NCI-H2171 (cell line): Measurements from ENCODE around the gene DNHD1.
A peak's percentile ranks its signal among the peaks of the same experiment; 100 is the strongest.

ENCODE experiments used
- DNase-seq: peaks from one replicate; lab custom pipeline; 2025; lab: John Stamatoyannopoulos, UW

DNHD1 gene

DNA sequence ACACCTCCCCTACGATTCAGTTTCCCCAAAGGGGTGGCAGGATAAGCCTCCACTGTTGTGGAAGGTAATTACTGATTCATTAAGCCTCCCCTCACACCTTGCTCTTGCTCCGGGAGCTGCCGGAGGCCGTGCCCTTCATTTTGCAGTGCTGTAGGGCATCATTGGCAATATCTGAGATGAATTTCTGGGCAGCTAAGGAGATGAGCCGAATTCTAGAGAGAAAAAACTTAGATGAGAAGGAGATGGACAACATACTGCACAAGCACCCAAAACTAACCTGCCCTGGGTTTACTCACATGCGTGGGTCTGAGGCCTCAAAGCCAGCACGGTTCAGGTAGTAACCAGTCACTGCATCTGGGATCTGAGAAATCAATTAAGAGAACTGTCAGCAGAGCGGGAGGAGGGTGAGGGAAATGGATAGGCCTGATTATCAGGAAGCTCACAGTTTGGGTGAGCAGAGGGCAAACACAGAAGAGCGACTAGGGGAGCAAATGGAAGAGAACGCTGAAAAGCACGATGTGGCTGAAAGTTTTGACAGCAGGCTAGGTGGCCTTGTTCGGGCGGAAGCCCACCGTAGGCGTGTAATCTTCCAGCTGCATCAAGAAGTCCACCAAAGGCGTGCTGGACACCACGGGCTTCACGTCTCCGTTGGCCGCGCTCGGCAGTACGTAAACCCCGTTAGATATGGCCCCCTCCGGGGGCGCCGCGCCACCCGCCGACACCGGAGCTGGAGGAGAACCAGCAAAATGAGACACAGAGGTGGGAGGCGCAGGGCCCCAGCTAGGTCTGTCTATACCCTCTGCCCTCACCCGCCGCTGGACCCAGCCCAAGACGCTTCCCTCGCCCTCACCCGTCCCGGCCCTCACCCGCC lies 114.2 kb downstream of the DNHD1 start:
- DNase-seq = no peak

DNA sequence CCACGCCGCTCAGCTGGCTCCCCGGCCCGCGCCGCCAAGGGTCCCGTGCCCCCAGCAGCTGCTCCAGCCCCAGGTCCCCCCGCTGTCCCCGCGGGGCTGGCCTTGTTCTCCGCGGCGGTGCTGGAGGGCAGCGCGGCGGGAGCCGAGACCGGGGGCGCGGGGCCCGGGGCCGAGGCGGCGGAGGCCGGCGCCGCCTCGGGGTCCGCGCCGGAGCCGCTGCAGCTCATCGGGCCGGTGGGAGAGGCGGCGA lies 114.8 kb downstream of the DNHD1 start:
- DNase-seq = no peak

DNA sequence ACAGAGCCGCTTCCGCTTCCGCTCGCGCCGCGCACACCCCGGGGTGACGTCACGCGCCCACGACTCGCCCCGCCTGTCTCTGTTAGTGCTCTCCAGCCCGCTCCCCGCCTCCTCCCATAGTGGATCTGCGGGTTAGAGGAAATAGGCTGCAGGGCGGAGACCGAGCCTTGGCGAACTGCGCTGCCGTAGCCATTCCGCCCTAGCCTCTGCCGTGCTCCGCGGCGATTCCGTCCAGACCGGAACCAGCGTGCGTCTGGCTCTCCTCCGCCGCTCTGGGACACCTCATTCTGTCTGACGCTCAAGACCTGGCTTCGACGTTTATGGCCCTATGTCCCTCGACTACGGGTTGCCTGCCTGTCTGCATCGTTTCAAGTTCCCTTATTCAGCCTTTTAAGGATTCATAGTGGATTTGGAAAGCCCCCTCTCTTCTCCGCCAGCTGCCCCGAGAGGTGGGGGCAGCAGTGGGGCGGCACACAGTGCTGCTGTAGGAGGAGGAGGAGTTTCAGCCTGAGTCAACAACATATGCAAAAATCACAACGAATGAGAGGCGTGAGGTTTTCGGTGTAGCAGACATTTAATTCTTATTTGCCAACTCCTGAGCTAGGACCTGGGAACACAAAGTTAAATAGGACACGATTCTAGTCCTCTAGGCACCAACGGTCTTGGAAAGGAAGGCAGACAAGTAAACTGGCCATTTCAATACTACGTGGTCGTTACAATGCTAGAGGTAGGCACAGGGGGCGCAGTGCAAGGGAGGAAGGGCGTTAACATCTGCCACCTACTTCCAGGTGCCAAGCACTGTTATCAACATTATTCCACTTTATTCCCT lies 115.3 kb downstream of the DNHD1 start, which contains the start of gene TAF10:
TAF10 (minus strand) TSS at position 4 of the 829 bp plus-strand sequence. CDS start 27 bp downstream, outside the sequence.
- peak; percentile 75 for DNase-seq

DNA sequence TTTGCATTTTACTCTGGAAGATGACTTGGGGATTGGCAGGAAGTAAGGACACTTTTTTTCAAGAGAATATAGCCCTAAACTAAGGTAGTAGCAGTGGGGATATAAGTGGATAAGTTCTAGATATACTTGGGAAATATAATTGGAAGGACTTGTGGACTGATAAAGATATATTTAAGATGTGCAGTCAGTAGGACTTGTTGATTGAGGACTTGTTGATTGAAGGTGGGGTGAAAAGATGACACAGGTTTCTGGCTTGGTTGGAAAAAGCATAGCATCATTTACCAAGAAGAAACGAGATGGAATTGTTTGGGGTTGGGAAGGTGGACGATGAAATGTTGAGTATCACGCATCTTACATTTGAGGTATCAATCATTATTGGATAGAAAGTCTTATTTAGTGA lies 116.4 kb downstream of the DNHD1 start:
- DNase-seq = no peak

DNA sequence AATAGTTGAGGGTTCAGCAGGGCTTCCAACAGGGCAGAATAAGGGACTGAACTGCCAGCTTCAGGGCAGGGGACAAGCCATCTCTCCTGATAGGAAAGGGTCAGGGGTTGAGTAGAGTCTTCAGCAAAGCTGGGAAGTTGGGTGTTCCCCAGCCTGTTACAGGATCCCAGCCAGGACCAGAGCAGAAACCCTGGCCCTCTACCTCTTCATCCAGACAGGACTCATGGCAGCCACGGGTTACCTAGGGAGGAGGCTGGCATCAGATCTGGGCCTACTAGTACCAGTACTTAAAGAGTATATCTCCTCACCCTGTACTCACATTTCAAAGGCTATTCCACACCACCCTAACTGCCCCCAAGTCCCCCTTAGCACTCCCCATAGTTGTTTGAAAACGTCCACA lies 117.4 kb downstream of the DNHD1 start:
- DNase-seq = no peak

DNA sequence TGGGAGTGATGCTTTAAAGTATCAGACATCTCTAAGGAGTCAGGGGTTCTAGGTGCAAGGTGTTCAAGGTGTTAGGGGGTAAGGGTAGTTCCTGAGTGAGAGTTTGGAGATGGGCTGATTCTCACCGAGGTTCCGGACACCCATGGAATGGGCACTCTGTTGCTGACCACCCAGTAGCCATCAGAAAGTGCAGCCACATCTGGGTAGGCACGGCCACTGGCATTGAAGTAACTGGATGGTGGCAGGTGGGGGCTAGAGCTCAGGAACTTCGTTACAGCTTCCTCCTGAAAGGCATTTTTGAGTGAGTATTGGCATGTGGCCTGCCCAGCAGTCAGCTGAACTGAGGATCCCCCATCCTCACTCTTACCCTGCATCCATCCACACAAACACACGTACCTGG lies 118.0 kb downstream of the DNHD1 start:
- DNase-seq = no peak

DNA sequence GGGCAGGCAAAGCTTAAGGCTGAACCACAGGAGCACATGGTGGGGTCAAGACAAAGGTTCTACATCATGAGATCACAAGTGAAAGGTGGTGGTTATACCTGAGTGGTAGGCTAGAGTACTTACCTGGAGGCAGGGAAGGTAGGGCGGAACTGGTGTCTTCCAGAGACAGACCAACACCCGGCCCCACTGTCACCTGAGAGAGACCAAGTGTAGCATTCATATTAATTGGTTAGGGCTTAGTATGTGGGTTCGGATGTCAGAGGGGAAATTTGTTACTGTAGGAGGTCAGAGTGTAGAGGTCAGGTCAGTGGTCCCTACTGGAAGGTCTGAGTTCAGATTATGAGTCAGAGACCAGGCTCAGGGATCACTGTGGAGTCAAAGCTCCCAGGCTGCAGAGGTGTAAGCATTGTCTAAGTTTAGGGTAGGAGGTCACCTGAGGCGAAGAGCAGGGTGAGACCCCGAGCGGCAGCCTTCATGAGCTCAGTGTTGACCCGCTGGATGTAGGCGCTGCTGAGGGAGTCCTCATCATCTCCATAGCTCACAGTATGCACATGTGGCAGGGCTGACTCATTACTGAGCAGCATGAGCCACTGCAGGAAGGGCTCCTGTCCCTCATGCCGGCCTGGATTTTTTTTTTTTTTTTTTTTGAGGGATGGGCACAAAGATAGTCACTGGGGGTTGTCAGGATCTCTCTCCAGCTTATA lies 119.0 kb downstream of the DNHD1 start:
- no peak for DNase-seq

DNA sequence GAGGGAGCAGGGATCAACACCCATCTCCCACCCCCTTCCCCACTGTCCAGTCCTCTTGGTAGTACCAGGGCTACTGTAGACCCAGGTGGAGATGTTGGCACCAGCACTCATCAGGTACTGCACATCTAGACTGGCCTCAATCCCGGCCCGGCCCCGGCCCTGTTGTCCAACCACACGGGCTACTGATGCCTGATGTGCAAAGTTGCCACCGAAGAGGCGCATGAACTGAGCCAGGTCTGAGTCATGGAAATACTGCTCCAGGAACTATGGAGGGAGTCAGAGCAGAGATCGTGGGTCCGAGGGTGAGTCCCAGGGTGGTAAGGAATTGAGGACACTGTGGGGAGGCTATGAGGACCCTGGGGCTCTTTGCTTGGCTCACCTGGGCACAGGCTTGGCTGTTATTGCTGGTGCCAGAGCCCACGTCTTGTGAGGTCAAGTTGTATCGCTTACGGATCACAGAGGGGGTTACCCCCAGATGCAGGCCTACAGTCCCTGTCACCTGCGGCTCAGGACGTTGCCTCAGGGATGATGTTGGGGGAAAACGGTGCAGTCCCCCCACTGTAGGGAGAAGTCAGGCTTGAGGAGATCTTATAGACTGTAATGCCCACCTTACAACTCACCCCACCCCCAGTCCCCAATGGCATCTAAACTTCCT lies 119.6 kb downstream of the DNHD1 start:
- DNase-seq = no peak

DNA sequence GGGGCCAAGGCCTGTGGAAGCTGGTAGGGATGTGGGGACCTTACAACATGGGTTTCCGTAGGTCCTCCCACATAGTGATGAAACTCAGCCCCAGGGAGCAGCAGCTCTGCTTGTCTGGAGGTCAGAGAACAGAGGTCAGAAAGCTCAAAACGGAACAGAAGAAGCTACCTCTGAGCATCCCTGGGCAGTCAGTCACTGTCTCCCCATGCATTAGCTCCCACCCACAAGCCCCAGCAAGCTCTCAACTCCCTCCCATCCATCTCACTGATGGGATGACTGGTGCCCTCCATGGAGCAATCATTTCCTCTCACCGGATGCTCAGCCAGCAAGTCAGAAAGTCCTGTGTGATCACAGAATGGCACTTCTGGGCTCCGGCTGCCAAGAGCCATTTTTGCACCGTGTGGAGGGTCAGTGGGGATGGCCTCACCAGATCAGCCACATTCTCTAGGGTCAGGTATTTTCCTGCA lies 120.3 kb downstream of the DNHD1 start:
- no peak for DNase-seq

DNA sequence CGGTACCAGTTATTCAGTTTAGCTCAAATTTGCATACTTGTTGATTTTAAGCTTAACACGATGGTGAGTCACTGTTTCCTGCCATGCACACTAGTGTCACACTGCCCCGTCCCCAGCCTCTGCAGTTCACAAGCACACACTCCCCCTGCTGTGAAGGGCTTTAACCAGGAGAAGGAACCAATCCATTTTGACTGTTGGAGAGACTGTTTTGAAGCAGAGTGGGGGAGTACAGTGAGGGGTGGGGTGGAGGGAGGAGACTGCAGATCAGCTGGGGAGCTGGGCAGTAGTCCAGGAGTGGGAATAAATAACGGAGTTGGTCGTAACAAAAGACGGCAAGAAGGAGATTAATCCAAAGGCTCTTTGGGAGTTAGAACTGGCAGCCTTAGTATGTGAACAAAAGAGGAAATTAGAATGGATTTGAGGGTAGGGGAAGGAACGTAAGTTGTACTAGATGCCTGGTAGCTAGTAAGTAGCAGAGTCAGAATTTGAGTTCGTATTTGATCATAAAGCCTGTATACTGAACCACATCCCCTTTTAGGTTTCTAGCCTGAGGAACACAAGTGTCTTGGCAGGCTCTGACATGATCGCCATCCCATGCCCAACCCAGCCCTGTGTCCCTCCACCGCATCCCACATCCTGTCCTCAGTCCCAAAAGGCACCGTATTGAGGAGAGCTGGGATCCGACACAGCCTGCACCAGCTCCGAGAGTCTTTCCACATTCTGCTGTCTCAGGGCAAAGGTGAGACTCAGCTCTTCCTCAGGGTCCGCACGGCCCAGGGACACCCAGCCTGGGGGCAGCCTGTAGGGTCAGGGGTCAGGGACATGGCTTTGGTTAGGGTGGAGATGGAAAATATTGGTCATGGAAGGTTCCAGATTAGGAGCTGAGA lies 121.3 kb downstream of the DNHD1 start:
- no peak for DNase-seq

DNA sequence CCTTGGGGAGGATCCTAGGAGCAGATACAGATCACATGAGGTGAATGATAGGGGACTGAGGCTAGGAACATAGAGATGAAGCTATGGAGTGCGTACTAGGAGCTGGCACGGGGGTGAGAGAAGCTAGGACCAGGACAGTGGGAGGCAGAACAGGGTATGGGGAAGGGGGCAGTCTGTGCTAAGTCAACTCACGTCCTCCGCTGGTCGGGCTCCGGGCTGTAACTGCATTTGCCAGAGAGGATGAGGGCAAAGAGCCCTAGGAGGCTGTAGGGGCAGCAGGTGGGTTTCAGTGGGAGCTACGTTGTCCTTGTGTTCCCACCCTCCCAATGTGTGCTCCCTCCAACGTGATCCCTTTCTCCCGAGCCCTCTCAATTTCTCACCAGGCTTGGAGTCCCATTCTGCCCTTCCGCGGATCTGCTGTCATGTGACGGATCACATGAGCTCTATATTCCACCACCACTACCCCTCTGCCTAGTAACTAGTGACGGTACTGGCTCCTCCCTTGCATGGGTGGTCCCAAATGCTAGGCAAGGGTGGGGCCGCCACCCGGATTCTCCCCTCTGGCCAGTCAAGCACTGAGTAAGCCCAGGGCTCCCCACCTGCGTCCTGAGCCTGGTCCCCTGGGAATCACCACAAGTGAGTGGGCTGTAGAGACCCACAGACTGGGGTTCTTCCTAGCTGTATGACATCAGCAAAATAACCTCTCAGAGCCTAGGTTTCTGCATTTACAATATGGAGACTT lies 122.1 kb downstream of the DNHD1 start, which contains the start of gene TPP1:
TPP1 (minus strand) TSS at position 419 of the 742 bp plus-strand sequence; CDS start at position 397, 22 bp downstream.
- peak; percentile 69 for DNase-seq

DNA sequence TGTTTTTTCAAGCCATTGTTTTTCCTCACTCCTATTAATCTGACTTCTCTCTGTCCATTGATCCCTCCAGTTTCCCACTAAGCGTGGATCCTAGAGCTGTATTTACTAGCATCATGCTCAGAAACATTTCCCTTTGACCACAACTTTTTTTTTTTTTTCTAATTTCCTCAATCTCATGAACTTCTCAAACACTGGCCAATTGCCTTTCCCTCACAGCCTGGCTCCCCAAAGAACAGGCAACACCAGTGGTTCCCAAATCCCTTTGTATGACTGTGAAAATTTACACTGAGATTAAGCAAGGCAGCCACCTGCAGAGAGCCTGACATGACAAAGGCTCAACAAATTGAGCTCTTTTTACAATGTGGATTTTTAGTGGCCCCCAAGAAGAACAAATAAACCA lies 123.6 kb downstream of the DNHD1 start:
- DNase-seq = no peak
